ENCODE results near the gene VCP.

The VCP gene

GRCh38 chr9:35014517-35014916 is 57.9 kb downstream of the VCP start:
- no peak for DNase-seq (ENCODE audit: low read depth)

GRCh38 chr9:35010351-35010958 is 62.0 kb downstream of the VCP start:
- no peak for DNase-seq (ENCODE audit: low read depth)
